ENCODE results near the gene BIRC5.

Gene BIRC5

DNA sequence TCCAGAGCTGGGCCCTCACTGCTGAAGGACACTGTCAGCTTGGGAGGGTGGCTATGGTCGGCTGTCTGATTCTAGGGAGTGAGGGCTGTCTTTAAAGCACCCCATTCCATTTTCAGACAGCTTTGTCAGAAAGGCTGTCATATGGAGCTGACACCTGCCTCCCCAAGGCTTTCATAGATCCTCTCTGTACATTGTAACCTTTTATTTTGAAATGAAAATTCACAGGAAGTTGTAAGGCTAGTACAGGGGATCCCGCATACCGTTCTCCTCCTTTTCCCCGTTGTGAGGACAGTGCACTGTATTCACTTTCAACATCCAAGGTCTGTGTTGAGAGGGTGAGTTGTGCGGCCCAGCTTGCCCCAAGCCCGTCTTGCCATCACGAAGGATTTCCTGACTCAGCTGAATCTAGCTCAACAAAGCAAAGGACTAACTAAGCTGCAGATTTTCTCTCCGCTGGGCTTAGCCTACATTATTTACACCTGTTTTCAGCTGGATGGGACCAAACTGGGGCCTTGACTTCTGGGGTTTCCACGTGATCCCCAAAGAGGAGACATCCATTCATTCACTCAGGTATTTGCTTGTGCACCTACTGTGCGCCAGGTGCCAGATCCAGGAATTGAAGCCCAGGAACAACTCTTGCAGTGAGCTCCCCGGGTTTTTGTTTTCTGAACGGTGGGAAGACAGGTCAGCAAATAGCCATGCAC lies 12.2 kb downstream of the BIRC5 start:
- TF ChIP-seq ZFX (IDR thresholded peaks at IDR 0.05) (no peak), CTCF (conservative IDR thresholded peaks at IDR 0.05) (no peak)
- no peak overlapping the region for H3K27ac ChIP-seq

GRCh38 chr17:78226759-78227454 lies 12.9 kb downstream of the BIRC5 start:
- no peak for TF ChIP-seq ZFX (IDR thresholded peaks at IDR 0.05)
- no peak for TF ChIP-seq CTCF (conservative IDR thresholded peaks at IDR 0.05)
- no peak overlapping the region for H3K27ac ChIP-seq

GRCh38 chr17:78227455-78227916 lies 13.4 kb downstream of the BIRC5 start:
- TF ChIP-seq CTCF (conservative IDR thresholded peaks at IDR 0.05) (no peak), ZFX (IDR thresholded peaks at IDR 0.05) (no peak)
- no peak overlapping the region for H3K27ac ChIP-seq

DNA sequence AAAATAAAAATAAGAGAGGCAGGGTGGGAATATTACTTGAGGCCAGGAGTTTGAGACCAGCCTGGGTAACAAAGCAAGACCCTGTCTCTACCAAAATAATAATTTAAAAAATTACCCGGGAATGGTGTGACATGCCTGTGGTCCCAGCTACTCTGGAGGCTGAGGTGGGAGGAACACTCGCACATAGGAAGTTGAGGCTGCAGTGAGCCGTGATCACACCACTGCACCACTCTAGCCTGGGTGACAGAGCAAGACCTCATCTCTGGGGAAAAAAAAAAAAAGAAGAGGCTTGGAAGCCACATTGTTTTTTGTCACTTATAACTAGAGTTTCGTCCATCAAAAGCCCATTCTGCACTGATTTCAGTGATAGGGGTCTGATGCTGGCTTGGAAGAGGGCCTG lies 14.1 kb downstream of the BIRC5 start:
- H3K27ac ChIP-seq = no peak overlapping the region
- TF ChIP-seq ZFX (IDR thresholded peaks at IDR 0.05) (no peak), CTCF (conservative IDR thresholded peaks at IDR 0.05) (no peak)

DNA sequence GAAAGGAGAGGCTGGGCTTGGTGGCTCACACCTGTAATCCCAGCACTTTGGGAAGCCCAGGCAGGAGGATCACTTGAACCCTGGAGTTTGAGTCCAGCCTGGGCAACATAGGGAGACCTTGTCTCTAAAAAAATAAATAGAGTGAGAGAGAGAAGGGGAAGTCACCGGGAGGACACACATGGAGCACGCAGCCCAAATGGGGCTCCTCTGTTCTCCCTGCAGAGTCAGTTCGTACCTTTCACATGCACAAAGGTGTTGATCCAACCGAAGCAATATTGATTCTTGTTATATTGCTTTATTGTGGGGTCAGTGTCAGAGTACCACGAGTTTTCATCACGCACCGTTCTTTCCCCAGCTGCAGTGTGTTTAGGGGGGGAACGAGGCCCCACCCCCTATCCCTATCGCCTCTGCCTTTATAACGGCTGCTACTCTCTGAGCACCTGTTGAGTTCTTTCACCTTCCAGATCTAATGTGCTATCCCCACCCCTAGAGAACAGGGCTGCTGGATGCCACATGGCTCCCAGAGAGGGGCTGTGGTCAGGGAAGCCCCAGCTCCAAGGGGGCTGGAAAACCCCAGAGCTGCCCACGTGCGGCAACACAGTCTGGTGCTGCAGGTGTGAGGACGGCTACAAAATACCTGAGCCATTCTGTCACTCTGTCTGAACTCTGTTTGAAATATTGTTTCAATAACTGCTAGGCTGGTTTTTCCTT lies 16.4 kb downstream of the BIRC5 start:
- TF ChIP-seq ZFX (IDR thresholded peaks at IDR 0.05) = no peak
- no peak for TF ChIP-seq CTCF (conservative IDR thresholded peaks at IDR 0.05)
- H3K27ac ChIP-seq = no peak overlapping the region

- H3K27ac ChIP-seq = no peak within 1 kb of the TSS
- TF ChIP-seq CTCF (conservative IDR thresholded peaks at IDR 0.05) = no peak
- TF ChIP-seq ZFX (IDR thresholded peaks at IDR 0.05) = no peak
Measured at GRCh38 chr17:78230996-78231935, 17.2 kb downstream of the BIRC5 start, which contains the start of gene TMEM235. Gene TMEM235 (plus strand): TSS chr17:78231631. CDS start chr17:78232024, 393 bp downstream.
